DMS153 treated with DMSO at 0.1 percent for 48 hours (cell line): Measurements from ENCODE around the gene ZNF831.

Source experiments
- DNase-seq: peaks from one replicate; lab custom pipeline; 2025; ENCODE audit not compliant: unreplicated experiment; lab: John Stamatoyannopoulos, UW

ZNF831 gene

DNA sequence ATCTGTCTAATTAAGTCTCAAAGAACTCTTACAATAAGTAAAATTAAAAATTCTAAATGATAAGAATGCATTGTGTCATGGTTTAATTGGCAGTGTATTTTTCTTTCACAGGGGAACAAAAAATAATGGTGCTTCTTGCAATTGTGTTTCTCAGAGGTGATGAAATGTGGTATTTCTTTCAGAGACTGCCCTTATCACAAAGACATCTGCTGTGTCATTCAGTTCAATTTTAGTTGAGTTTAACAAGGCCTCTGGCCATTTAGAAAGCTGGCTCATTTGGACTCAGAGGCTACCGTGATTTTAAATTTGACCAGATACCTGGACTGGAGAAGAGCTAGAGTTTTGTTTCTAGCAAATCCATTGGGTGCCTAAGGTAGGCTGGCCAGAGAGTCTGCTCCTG, 23.6 kb upstream of the ZNF831 start:
- DNase-seq, result no peak

- DNase-seq, result no peak
Measured at GRCh38 chr20:59141818-59142581, 21.6 kb upstream of the ZNF831 start.

GRCh38 chr20:59143326-59143725, 20.3 kb upstream of the ZNF831 start:
- DNase-seq, result no peak

DNA sequence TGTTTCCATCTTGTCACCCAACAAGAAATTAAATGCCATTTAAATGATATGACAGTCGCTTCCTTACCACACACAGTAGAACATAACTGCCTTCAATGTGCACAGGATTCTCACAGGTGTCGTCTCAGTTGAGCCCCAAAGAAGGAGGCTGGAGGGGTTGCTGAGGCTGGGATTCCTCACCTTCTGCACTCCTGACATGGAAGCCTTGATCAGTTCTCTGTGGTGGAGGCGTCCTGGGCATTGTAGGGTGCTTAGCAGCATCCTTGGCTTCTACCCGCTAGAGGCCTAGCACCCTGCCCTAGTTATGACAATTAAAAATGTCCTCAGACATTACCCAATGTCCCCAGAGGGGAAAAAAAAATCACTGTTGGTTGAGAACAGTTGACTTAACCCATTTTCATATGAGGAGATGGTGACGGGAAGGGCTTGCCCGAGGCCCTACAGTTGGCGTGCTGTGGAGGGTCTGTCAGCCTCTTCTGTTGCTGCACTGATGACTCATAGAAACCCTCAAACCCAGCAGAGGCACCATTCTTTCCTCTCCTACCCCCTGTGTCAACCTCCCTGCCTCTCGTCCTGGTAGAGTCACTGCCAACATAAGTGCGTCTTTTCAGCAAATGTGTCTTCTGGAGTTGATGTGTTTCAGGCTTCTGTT, 19.3 kb upstream of the ZNF831 start:
- no peak for DNase-seq

- DNase-seq, result no peak
Measured at GRCh38 chr20:59144831-59145196, 18.8 kb upstream of the ZNF831 start.

- no peak for DNase-seq
Measured at GRCh38 chr20:59145247-59145923, 18.2 kb upstream of the ZNF831 start.

DNA sequence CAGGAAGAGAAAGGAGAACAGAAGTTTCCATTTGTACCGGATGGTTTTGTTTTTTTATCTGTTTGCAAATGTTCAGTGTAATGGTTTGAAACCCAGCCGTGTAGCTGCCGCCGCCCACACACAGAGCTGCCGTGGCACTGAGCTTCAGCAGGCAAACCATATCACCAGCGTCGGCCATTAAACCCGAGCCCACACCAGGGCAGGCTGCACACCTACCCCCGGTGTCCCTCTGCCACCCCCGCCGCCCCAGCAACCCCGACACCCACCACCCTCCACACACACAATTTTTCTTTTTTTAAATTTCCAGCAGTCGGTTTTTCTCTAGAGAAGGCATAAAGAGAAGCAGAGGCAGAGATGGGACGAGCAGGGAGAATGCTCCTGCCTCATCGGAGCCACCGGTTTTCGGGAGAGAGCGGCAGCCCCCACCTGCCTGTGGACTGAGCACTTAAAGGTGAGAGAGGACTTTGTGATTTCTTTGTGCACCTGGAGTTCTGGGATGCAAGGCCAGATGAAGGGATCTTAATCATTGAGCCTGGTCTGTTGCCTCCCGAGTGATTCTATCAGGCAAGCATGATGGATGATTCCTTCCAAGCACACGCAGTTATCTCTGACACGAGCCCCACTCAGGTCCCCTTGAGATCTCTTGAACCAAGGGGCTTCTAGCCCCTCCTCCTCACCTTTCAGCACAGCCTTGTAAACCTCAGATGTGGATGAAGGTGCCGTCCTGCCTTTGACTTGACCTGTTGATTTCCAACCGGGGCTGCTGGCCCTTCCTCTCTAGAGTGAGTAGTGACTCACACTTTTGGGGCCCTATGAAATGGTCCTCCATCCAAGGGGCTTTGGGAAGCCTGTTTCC, 17.5 kb upstream of the ZNF831 start:
- DNase-seq, result no peak

DNA sequence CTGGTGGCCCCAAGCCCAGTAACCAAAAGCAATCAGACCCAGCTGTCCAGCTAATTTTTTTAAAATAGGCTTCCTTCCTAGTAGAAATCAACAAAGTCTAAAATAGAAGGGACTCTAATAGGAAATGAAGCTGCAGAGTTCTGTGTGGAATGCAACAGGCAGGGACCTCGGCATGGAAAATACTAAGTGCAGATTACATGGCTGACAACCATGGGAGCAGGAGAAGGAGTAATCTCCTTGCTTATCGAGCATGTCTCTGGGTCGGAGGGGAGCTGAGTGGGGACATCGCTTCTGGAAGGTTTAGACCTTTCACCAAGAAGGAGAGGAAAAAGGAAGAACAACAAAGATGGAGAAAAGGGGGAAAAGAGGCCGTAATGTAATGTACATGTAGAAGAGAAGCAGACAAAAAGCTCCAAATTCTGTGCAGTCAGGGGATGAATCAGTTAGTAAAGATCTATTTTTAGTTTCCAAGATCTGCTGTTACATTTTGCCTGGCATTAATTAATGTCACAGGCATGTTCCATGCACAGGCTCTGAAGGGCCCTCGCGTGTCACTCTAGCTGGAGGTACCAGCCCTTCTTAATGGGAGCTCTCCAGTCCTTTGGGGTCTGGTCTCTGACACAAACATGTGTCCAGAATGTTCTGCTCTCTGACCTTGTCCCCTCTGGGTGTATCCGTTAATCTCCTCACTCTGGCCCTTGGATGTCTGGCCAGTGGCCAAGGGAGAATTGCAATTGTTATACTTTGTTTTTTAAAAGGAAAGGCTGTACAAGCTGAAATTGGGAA, 16.6 kb upstream of the ZNF831 start:
- no peak for DNase-seq

DNA sequence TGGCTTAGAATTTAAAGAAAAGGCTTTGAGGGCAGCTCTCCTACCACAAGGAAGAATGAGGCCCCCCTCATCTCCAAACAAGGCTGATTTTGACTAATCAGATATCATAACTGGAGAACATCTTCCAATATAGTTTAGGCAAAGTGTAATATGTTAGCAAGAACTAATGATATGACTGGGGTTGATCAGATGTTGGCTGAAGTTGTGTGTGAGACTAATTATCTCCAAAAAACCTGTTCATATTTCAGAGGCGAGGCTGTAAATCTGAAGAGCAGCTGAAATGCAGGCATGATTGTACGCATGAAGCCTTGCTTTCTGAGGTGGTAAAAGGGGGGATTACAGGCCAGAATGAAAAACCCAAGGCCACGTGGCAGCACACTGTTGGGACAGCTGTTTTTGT, 16.0 kb upstream of the ZNF831 start:
- no peak for DNase-seq

- no peak for DNase-seq
Measured at GRCh38 chr20:59148701-59149493, 14.7 kb upstream of the ZNF831 start.

DNA sequence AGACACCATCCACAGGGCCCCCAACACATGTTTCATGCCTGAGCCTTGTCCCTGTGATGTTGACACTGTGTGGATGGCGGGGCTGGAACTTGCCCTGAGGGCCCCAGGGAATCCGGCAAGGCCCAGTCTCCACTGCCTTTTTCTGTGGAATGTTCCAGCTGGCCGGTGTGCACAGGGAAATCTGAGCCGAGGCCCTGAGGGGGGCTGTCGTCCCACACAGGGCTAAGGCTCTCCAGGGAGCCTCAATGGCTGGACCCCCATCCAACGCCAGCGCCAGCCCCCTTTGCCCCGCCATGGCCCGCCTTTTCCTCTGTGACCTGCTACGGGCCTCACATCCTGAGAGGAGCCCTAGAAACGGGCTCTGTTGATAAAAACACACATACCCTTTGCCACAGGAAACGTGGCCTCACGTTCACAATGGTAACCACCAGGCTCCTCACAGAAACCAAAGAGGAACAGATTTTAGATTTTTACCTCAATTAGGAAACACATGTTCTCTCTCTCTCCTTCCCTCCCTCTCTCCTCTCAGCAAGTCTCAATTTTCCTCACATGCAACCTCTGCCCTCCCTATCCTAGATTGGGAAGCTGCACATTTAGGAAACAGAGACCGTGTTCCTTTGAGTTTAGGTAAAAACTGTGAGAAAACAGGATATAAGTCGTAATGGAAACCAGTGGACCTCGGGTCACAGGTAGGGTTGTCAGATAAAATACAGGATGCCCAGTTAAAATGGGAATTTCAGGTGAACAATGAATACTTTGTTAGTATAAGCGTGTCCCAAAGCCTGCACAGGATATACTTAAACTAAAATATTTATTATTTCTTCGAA, 13.7 kb upstream of the ZNF831 start:
- no peak for DNase-seq

GRCh38 chr20:59150821-59151251, 12.8 kb upstream of the ZNF831 start:
- DNase-seq, result no peak

DNA sequence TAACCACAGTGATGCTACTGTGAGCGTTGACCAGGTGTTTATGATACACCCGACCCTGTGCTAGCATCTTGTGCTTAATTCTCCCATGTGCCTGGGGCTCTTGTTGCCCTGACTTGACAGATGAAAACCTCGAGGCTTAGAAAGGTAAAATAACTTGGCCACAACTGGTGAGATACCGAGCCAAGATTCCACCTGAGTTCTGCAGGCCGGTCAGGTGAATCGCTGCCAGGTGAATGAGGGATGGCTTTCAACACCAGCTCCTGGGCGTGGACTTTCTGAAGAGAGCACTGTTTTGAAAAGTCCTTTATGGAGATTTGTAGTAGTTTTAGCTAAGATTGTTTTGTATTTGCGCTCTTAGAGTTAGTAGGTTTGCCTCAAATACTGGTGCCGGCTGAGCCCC, 12.2 kb upstream of the ZNF831 start:
- DNase-seq, result no peak

DNA sequence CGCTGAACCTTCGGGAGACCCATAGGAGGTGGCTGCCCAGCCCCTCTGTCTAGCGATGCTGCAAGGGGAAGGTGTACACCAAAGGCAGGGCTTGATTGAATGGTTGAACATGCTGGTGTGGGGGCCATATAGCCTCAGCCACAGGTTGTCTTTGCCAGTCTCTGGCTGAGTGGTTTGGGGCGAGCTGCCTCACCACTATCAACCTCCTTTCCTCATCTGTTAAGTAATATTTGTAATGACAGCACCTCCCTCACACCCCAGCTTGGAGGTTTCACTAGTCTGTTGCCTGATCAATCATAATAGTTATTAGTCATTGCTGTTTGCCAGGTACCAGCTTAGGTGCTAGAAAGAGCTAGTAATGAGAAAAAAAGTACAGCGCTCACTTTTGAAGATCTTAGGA, 11.8 kb upstream of the ZNF831 start:
- DNase-seq, result no peak

GRCh38 chr20:59152559-59153354, 10.9 kb upstream of the ZNF831 start:
- no peak for DNase-seq

DNA sequence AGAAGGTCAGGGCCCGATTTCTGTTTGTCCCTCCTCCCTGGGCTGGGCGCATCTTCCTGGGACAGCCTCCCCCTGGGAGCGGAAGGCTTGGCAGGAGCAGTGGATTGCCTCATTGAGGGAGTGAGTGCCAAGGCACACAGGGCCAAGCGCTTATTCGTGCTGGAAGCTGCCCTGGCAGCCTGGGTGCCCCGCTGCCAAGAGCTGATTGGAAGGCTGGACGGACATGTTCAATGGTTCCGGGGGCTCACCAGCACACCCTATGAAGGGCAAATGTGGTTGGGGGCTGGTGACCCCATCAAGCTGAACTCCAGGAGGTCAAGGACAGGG, 10.3 kb upstream of the ZNF831 start:
- DNase-seq, result no peak

- no peak for DNase-seq
Measured at GRCh38 chr20:59153832-59154231, 9.8 kb upstream of the ZNF831 start.

DNA sequence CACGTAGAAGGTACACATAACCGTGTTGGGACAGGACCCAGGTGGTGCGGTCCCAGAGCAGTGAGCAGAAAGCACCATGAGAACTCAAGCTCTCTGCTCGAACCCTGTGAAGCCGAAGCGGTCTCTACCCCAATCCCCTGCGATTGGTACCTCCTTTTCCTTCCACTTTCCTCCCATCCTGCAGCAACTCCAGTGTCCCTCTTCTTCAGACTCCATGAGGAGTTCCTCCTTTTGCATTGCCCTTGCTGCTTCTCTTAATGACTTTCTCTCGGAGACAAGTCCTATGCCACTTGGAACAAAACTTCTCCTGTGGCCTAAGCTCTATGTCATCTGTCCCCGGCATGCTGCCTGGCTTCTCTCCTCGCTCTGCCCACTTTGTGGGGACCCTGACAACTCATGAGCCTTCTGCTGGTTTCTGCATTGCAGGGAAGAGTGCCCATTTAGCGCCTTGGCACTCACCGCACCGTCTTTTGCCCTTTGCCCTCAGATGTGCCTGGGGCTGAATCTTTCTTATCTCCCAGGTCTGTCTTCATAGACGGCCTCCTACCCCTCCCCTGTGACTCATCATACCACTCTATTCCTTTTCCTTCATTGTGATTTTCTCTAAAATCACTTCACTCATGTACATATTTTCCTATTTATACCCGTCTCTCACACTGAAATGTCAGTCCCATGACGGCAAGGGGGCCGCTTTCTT, 9.2 kb upstream of the ZNF831 start:
- no peak for DNase-seq
